ENCODE data around the gene HDAC5.

DNA sequence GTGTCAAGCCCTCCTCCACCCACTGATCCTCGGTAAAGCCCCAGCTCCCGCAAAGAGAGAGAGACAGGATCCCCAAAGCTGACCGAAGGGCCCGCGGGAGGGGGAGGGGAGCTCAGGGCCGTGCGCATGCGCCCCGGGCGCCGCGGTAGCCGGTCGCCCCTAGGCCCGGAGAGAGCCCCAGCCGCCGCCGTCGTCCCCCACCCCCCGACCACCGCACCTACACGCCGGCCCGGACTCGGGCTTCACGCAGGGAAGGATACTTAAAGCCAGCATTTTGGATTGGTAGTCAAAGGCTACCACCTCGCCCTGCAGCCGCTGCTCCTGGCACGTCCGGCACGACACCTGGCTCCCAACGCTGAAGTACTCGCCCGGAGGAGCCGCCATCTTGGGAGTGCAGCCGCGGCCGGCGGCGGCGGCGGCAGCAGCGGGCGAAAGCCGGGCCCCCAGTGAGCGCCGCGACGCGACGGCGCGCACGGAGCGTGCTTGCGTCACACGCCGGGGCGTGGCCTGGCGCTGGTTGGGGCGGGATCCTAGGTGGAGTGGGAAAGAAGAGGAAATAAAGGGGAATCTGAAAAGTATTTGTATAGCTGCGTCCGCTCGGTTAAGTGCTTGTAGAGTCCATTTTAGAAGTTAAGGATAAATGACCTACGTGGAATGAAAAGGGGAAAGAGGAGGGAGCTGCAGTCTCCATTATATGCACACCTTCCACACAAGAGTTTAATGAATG lies 57.1 kb downstream of the HDAC5 start, which contains the start of gene LSM12:
- TF ChIP-seq, protein P1, sequence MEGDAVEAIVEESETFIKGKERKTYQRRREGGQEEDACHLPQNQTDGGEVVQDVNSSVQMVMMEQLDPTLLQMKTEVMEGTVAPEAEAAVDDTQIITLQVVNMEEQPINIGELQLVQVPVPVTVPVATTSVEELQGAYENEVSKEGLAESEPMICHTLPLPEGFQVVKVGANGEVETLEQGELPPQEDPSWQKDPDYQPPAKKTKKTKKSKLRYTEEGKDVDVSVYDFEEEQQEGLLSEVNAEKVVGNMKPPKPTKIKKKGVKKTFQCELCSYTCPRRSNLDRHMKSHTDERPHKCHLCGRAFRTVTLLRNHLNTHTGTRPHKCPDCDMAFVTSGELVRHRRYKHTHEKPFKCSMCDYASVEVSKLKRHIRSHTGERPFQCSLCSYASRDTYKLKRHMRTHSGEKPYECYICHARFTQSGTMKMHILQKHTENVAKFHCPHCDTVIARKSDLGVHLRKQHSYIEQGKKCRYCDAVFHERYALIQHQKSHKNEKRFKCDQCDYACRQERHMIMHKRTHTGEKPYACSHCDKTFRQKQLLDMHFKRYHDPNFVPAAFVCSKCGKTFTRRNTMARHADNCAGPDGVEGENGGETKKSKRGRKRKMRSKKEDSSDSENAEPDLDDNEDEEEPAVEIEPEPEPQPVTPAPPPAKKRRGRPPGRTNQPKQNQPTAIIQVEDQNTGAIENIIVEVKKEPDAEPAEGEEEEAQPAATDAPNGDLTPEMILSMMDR (IDR thresholded peaks at IDR 0.05; ENCODE audit: borderline replicate concordance, extremely low read depth, low read length, poor library complexity, severe bottlenecking), result no peak
- TF ChIP-seq EZH2 (IDR thresholded peaks at IDR 0.05; ENCODE audit: borderline replicate concordance, low read depth, low read length, severe bottlenecking), result no peak

Data from DND-41 (cell line).